CD4-positive, alpha-beta T cell treated with Interleukin-21 for 1 hour (primary cell): ENCODE measurements around the gene WWOX.

ENCODE experiments used
- DNase-seq: peaks from one replicate; pipeline ENCODE4 v3.0.0-alpha.2; 2020

WWOX gene

DNA sequence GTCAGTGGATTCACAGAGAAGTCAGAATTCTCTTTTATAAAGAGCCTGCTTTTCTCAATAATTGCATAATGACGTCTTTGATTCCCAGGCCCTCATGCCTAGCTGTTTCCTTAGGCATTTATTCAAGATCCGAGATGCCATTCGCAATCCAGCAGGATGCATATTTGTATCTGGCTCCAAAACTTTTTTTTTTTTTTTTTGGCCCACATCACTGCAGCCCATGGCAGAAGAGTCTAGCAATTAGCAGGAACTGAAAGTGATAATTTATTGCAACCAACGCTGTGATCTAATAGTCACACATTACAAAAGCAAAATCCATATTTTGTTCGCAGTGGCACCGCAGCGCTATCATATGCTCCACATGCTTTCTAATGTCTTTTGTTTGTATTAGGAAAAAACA, 997.7 kb downstream of the WWOX start:
- no peak for DNase-seq

- DNase-seq, result no peak
These were observed 998.3 kb downstream of the WWOX start for GRCh38 chr16:79097771-79098170.

DNA sequence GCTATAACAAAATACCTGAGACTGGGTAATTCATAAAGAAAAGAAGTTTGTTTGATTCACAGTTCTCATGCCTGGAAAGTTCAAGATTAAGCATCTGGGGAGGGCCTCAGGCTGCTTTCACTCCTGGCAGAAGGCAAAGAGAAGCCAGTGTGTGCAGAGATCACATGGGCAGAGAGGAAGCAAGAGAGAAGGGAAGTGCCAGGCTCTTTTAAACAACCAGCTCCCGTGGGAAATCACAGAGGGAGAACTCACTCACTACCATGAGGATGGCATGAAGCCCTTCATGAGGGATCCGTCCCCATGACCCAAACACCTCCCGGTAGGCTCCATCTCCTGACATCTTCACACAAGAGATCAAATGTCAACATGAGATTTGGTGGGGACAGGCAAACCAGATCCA, 999.5 kb downstream of the WWOX start:
- no peak for DNase-seq

- no peak for DNase-seq
These were observed 1000.3 kb downstream of the WWOX start for GRCh38 chr16:79099716-79100115.

GRCh38 chr16:79100447-79100846, 1001.0 kb downstream of the WWOX start:
- DNase-seq, result no peak

DNA sequence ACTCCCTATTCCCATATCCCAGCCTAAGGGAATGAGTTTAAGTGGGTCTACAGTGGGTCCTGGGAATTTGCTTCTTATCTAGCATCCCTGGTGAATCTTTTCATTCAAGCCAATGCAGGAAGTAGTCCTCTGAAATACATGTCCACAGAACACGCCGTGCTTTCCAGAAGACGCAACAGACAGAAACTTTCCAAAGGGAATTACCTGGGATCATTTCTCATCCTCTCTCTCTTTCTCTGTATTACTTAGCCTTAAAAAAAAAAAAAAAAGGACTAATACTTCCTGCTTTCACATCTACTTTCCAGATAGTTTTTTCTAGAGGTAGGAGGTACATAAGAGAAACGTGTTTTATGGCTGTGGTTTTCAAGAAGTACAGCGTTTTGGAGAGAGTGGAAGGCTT, 1002.0 kb downstream of the WWOX start:
- DNase-seq, result no peak

- no peak for DNase-seq
These were observed 1005.1 kb downstream of the WWOX start for GRCh38 chr16:79104567-79104966.

DNA sequence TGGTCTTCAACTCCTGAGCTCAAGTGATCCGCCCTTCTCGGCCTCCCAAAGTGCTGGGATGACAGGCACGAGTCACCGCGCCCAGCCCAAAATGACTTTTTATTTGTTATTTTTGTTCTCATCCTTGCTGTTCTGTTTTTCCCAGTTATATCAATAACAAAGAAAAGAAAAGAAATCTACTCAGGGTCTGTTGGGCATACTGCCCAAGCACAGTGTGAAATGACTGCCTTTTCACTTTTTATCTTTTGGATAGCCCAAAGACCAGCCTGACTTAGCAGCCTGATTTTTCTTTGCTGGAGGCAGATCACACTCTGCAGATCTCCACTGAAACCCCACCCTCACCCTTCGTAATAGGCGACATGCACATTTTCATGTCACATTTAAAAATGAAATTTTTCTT, 1007.8 kb downstream of the WWOX start:
- no peak for DNase-seq

DNA sequence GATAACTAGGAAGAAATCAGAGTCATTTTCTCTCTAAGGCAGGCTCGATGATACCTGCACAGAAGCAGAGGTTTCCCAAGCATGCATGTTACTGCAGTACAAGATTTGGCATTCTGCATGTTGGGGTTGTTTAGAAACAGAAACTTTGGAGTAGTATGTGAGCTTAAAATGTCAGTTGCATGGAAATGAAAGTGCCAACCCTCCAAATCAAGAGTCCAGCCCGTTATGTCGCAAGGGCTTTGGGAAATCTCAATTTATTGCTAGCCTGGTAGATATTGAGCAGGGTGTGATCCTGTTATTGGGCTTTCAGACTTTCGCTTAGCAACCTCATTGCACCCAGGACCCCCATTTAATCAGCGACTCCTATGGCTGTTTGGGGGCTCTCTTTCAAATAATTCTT, 1010.3 kb downstream of the WWOX start:
- no peak for DNase-seq

- no peak for DNase-seq
These were observed 1010.8 kb downstream of the WWOX start for GRCh38 chr16:79110242-79110641.

DNA sequence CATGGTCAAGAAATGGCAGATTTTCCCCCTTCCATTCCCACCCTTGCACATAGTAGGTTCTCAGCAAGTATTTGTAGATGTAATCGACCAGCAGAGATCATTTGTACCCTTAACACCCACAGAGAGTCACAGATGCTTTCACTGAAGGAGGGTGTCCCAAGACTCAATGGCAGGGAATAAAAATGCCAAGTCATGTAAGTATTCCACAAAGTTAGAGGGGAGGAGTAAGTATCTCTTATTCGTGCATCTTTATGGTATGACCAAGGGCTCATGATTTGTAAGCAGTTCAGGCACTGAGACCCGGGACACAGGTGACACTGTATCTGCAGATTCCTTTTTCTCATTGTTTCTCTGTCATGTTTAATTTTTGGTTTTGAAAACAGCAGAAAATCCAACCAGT, 1011.5 kb downstream of the WWOX start:
- DNase-seq, result no peak

GRCh38 chr16:79112462-79112861, 1013.0 kb downstream of the WWOX start:
- DNase-seq, result no peak

GRCh38 chr16:79113826-79114225, 1014.4 kb downstream of the WWOX start:
- DNase-seq, result no peak

- no peak for DNase-seq
These were observed 1015.3 kb downstream of the WWOX start for GRCh38 chr16:79114759-79115158.

DNA sequence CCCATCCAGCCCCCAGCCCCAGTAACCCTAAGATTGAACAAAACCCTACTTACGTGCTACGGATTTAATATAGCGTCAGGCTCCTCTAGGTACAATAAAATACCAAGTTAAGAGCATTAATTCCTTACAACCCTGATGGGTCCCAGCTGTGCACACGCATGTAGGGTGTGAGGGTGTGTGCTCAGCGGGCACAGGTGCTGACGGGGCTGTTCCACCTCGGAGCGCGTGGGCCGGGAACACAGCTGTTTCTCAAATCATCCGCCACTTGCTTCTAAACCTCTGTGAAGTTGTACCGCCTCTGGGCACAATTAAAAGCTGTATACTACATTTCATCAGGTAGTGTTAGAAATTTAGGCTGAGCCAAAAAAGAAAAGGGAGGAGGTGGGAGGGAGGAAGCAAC, 1022.5 kb downstream of the WWOX start:
- no peak for DNase-seq

GRCh38 chr16:79122343-79122742, 1022.9 kb downstream of the WWOX start:
- DNase-seq, result no peak

DNA sequence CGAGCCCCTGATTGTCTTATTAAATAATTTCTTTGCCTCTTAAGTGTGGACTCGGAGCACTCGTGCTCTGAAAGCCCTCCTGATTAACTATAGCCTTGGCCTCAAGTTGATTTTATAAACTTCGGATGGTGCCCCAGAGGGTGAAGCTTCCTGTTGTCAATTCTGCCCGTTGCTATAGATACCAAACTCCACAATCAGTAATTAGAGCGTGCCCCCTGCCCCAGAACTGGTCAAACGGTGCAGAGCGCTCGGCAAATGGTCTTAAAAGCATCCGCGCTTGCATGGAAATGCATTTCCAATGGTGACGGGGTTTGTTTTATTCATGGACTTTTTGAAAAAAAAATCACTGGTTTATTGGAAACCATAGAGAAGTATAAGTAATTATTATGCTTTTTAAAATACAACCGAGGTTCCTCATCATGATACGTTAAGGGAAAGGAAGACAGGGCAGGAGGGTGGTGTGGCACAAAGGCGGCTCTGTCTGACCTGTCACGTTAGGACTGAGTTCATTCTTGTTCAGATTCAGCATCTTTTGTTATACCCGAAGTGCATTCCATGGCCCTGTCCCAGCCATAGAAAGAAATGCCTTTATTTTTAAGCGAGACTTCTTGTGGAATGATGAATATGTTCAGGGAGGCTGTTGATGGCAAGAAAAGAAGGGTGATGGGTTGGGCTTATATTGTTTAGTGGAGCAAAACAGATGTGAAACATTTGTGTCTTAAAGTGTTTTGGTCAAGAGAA, 1024.7 kb downstream of the WWOX start:
- no peak for DNase-seq

GRCh38 chr16:79127766-79128165, 1028.3 kb downstream of the WWOX start:
- DNase-seq, result no peak

GRCh38 chr16:79128706-79129105, 1029.3 kb downstream of the WWOX start:
- no peak for DNase-seq

- DNase-seq, result no peak
These were observed 1031.2 kb downstream of the WWOX start for GRCh38 chr16:79130616-79131015.

DNA sequence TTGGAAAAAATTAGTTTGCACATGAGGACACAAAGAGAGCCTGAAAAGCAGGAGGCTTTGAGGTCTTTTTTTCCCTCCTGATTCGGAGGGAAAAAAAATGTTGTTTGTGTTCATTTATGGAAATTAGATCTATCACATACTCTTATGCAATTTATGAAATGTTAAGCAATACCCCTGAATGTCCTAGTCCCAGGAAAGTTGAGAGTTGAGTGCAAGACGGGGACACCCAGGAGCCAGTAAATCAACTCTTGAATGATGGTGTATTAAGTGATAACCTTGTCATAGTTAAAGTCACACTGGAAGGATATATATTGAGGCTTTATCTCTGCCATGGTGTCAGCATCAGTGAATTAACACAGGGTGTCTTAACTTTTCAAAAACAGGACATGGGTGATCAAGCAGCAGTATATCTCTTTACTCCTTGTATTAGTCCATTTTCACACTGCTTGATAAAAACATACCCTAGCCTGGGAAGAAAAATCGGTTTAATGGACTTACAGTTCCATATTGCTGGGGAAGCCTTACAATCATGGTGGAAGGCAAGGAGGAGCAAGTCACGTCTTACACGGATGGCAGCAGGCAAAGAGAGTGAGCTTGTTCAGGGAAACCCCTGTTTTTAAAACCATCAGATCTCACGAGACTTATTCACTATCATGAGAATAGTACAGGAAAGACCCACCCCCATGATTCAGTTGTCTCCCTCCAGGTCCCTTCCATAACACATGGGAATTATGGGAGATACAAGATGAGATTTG, 1032.0 kb downstream of the WWOX start:
- DNase-seq, result no peak

- DNase-seq, result no peak
These were observed 1033.2 kb downstream of the WWOX start for GRCh38 chr16:79132701-79133100.

DNA sequence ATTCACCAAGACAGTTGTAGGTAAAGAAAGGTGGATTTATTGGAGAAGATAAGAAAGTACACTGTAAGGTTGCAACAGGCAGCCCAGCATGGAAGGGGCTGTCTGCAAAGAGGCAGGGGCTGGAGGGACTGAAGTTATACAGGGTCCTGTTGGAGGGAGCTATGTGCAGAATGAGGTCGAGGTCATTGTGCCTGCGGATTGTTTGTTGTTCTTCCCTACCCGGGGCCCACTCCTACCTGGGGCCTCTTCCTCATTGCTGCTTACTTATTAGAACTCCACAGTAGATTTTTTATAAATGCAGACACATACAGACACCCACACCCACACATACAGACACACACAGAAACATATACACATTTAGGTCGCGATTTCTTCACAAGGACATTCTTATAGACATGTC, 1034.8 kb downstream of the WWOX start:
- no peak for DNase-seq

DNA sequence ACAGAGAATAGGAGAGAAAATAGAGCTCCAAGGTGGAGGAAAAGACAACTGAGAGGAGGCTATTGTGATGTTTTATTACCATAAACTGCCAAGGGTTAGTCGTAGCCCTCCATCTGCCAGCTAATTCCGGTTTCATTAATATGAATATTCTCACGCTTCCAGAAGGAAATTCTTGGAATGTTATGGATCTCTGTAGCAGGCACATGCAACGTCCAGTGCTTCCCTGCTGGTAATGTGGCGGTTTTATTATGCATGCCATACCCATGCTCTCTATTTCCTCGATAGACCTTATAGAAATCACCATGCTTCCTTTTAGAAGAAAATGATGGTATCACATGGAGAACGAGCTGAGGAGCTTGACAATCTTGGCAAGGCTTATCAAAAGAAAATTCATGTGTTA, 1037.5 kb downstream of the WWOX start:
- no peak for DNase-seq
